Measurements from ENCODE around the gene IL1RN.

The IL1RN gene

DNA sequence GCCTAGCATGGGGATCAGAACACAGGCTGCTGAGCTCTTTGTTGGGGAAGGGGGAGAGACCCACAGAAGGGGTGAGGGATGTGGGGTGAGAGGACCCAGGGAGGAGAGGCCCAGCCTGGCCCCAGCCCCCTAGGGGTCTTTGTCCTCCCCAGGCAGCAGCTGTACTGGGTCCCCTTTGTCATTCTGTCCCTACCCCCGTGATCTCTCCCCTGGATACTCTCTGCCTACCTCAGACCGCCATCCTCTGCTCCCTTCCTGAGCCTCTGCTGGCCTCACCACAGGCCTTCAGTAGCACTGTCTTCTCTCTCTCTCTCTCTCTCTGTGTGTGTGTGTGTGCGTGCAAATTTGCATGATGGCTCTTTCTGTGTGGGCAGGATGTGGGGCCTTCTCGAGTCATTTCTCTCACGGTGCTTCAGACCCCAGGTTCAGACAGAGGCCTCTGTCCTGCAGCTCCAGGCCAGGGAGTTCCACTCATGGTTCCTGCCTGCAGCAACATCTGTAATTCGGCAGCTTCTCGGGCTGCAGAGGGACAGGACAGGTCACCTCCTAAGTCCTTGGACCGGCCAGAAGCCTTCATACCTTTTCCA is 47.7 kb downstream of the IL1RN start:
- peak in 2 of 4 experiments; percentile 38 to 40 for DNase-seq

DNA sequence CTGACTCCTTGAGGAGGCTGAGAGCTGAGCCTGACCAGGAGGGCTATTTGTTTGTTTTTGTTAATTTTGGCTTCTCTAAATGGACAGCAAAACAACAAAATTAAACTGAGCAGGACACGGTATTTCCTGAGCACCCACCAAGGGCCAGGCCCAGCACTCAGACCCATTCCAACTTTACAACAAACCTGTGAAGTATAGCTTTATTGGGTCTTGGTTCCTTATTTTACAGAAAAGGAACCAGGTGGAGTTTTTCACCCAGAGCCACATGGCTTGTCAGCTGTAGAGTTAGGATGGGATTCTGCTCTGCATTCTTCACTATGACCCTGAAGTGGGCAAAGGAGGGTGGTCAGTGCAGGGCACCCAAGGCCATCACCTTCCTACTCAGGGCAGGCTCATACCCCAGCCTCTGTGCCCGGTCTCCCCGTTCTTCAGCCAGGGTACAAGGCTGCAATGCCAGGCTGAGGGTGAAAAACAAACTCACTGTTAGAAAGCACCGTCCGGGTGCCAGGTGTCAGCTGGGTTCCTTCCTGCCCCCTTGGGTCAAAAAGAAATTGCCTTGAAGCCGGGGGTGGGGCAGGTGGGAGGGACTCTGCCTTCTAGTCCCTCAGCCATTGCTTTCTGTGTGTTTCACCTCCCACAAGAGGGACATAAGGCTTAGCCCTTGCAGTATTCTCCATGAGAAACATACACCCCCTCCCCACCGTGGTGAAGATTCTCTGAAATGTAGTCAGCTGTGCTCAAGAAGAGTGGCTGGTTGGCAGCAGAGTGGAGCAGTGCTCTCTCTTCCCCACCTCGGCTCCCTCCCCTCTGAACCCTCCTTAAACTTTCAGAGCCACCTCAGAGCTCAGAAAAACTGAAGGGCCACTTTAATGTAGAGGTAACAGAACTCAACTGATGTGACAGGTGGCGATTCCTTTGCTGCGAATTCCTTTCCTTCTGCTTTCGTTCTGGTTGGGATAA is 48.6 kb downstream of the IL1RN start:
- DNase-seq: no peak

DNA sequence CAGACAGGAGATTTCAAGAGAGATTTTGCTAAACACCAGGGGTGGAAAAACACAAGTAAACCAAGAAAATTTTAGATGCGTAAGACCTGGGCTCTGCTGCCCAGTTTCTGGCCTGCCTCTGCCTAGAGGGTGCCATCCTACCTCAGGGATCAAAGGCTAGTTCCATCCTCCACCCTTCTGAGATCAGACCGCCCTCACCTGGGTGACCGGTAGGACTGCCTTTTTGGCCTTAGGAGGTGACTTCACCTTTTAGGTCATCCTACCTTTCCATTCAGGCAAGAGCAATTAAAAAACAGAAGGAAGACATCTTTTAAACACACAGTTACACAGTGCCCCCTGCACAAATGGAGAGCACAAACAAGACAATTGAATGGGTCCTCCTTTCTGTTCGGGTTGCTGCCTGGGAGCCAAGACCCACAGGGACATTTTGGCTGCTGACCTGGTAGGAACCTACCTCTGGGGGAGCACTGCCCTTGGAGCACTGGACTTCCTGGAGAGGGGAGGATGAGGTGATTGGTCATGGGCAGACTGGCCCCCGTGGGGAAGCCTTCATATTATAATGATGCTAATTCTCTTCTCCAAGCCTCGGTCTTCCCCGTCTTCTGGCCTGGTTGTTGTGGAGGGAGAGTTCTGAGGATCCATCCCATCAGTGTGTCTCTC is 49.4 kb downstream of the IL1RN start:
- no peak for DNase-seq

DNA sequence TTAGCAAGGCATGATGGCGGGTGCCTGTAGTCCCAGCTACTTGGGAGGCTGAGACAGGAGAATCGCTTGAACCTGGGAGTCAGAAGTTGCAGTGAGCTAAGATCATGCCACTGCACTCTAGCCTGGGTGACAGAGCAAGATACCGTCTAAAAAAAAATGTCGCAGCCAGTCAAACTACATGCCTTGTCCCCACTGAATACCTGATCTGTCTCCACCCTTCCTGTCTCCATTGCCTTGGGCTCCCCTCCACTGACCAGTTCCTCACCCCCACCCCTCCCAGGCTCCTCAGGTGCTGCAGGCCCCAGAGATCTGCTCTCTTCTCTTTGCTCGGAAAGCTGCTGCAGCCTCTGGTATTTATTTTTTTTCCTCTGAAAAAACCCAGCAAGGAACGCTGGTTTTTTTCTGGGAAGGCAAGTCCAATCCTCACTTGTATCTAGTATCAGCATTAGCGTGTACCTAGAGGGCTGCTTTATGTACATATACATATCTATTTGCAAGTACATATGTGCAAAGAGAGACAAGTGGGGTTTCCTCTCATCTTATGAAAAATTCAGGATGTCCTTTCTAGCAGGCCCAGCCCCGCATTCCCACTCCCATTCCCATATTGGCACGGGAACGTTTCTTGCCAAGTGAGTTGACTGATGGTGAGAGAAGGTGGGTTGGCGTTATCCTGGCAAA is 50.8 kb downstream of the IL1RN start:
- no peak for DNase-seq

DNA sequence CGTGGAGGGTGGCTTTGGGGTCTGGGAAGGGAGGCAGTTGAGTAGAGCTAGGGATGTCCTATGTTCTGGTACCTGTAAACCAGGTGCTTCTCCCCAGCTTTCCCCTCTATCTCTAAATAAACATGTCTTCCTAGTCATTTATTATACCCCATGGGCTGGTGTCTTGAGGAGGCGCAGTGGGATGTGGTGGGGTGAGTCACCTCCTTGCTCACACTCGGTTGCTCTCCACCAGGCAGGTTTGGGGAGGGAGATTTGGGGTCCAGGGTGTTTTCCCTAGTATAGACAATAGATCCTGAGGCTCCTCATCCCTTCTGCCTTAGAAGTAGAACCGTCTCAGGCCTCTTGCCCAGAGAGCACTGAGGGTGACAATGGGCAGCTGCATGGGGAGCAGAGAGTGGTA is 51.5 kb downstream of the IL1RN start:
- DNase-seq: no peak

DNA sequence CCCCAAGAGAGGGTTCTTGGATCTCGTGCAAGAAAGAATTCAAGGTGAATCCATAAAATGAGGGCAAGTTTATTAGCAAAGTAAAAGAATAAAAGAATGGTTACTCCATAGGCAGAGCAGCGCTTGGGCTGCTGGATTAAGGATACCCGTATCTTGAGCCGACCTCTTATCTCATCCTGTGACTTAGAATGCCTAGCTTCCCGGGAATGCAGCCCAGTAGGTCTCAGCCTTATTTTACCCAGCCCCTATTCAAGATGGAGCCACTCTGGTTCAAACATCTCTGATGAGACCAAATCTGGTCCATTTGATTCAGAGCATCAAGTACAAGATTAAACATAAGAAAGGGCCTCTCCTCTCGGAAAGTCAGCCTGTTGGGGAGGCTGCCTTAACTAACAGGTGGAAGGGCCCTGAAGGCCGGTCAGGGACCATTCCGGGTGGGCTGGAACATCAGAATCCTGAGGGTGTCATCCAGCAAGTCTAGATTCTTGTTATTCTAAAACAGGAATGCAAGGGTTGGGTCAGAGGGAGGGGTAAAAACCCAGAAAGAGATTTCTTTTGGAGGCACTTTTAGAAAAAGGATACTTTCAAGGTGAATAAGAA is 52.1 kb downstream of the IL1RN start:
- no peak for DNase-seq

DNA sequence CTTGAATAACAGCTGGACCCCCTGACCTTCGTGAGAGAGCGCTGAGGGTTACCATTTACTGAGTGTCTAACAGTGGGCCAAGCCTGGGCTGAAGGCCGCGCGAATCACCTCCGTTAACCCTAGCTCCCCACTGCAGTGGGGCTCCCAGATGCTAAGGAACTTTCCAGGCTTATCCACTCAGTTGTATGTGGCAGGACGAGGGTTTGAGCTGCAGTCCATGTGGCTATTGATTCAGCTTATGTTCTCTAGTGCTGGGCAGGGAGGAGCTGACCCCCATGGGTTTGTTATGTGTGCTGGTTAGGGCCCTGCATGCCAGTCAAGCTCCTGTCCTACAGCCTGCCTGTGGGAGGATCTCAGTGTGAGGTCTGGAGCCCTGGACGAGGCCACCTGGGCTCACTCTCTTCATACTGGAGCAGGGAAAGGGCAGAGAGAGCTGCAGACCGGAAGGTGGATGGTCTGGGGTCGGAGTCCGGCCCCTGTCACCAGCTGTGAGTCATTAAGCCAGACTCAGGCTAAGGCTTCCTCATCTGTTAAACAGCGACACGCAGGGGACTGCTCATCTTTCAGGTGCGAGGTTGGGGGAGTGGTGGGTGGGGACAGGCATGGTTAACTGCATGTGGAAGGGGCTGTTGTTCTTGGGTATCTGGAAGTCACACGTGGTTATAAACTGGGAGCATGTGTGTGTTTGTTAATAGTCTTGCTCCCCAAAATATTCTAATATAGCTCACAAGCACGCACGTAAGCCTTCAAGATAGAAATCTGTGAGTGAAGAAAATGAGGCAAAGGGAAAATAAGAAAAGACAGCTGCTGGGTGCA is 52.9 kb downstream of the IL1RN start:
- DNase-seq: peak in 1 of 4 experiments; percentile 12

DNA sequence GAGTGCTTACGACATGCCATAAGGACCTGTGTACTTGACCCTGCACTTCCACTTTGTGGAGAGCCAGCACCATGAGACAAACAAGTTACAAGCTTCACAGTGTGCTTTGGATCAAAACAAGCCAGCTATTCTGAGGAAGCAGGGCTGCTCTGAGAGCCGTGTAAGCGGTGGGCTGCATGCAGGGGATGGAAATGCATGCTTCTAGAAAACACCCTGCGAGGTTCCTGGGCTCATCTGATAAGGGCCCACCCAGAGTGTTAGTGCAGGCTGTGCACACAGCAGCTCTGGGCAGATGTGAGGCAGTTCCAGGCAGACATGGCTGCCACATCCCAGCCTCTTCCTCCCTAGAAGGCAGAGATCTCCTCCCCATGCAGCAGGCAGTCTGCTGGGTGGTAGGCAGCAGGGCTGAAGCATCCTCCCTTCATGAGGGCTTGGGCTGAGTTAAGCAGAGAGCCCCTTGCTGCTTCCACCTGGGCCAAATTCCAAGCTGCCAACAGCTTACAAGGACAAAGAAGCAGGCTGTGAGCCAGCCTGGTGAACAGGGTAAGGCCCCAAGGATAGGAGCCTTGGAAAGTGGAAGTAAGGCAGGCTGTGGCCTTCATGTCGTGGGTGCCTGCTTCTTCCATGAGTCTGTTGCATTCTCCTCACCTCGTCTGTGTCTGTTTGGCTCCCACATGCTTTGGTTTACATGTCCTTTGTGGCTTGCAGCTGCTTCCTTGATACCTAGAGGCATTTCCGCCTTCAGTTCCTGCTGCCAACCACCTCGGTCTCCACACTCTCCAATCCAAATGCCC is 54.1 kb downstream of the IL1RN start:
- no peak for DNase-seq

DNA sequence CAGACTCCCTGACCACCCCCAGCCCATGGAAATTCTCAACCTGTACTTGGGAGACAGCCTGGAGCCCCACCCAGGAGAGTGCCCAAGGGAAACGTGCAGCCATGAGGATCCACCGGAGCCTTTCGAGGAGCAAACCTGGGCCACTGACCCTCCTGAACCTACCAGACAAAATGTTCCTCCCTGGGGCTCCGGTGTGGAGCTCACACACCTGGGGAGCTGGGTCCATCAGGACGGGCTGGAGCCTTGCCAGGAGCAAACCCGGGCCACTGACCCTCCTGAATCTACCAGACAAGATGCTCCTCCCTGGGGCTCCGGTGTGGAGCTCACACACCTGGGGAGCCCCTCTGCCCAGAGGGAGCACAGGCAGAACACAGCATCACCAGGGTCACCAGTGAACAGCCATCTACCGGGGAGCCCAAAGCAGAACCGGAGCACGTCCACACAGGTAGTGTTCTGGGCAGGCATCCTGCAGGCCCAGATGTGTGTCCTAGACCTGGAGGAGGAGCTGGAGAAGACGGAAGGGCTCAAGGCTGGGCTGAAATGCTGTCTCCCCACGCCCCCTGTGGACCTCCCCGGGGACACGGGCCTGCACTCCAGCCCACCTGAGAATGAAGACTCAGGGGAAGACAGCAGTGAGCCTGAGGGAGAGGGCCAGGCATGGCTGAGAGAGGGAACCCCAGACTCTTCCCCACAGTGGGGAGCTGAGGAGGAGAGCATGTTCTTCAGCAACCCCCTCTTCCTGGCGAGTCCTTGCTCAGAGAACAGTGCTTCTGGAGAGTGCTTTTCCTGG is 55.3 kb downstream of the IL1RN start:
- no peak for DNase-seq

DNA sequence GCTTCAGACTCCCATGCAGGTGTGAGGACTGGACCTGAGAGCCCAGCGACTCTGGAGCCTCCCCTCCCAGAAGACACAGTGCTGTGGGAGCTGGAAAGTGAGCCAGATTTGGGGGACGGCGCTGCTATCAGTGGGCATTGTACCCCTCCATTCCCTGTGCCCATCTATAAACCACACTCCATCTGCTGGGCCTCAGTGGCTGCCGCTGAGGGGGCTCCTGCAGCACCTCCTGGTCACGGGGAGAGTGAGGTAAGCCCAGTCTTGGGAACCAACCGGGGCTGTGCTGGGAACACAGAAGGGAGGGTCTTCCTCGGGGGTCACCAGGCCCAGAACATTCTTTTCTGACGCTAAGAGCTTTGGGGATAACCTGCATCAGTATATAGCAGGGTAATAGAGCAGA is 55.9 kb downstream of the IL1RN start:
- no peak for DNase-seq
